HG02943 (cell line): ENCODE measurements around the gene RNASE13.

Experiments
- ATAC-seq: cut with Tn5 transposase; IDR thresholded peaks from one replicate; pipeline ENCODE4 v1.9.1; 2021; ENCODE audit warnings: mild to moderate bottlenecking, low read depth, moderate library complexity; ENCODE audit not compliant: unreplicated experiment

RNASE13 gene, protein sequence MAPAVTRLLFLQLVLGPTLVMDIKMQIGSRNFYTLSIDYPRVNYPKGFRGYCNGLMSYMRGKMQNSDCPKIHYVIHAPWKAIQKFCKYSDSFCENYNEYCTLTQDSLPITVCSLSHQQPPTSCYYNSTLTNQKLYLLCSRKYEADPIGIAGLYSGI

DNA sequence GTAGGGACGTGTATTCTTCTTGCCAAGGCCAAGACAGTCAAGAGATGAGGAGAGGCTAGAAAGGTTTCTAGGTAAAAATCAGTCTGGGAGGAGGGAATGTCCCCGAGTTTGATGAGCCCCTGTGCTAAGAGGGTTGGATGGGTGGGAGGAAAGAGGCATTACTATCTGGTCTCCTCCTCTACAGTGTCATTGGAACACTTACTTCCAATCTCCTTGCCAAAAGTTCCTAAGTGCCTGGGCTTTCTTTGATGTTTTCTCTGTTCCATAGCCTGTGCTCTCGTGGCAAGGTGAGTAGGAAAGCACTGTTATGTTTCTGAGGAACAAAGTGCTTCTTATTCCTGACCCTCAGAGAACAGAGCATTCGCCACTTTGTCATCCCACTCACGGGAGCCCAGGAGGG, at the start of gene RNASE13:
Gene RNASE13, minus strand, starts transcription at position 101 of the 400 bp plus-strand sequence. CDS start 519 bp downstream, outside the sequence.
- no peak for ATAC-seq

DNA sequence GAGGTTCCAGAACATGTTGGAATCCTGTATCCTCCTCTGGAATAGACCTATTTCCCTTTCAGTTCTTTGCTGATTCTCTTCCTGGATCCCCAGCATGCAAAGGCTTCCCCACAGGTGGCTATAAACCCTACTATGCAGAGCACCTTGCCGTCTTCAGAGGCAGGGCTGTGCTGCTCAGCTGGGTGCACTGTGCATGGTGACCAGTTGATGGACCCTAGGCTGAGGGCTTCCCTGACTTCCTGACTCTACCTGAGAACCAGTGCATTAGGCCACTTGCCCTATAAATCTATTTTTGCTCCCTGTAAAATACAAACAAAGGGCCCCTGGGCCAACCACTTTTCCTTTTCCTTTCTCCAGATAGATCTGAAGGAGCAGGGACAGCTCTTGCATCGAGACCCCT, 49.8 kb upstream of the RNASE13 start:
- ATAC-seq = no peak

DNA sequence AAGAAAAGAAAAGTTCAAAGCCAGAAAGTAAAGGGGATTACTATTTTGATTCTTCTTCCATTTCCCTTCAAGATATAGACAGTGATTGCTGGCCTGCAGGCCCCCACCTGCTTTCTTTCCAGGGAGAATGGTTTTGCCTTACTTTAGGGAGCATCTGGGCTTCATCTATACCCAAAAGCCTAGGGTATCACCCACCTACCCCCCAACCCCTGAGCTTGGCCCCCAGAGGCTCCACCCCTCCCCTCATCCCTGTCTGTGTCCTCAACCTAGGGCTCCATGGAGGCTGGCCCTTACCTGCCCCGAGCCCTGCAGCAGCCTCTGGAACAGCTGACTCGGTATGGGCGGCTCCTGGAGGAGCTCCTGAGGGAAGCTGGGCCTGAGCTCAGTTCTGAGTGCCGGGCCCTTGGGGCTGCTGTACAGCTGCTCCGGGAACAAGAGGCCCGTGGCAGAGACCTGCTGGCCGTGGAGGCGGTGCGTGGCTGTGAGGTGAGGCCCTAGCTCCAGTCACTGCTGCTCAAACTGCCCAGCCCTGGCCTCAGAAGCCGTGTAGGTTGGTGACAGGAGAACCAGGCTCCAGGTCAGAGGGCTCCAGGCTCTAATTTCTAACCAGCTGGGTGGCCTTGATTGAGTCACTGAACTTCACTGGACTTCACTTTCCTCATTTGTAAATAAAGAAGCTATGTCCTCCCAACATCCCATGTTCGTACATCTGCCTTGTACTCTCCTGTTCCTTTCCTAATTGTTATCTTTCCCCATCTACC, 49.1 kb upstream of the RNASE13 start:
- no peak for ATAC-seq

DNA sequence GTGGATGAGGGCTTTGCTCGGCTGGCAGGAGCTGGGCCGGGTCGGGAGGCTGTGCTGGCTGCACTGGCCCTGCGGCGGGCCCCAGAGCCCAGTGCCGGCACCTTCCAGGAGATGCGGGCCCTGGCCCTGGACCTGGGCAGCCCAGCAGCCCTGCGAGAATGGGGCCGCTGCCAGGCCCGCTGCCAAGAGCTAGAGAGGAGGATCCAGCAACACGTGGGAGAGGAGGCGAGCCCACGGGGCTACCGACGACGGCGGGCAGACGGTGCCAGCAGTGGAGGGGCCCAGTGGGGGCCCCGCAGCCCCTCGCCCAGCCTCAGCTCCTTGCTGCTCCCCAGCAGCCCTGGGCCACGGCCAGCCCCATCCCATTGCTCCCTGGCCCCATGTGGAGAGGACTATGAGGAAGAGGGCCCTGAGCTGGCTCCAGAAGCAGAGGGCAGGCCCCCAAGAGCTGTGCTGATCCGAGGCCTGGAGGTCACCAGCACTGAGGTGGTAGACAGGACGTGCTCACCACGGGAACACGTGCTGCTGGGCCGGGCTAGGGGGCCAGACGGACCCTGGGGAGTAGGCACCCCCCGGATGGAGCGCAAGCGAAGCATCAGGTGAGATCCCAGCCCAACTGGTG, 47.0 kb upstream of the RNASE13 start:
- ATAC-seq = no peak

DNA sequence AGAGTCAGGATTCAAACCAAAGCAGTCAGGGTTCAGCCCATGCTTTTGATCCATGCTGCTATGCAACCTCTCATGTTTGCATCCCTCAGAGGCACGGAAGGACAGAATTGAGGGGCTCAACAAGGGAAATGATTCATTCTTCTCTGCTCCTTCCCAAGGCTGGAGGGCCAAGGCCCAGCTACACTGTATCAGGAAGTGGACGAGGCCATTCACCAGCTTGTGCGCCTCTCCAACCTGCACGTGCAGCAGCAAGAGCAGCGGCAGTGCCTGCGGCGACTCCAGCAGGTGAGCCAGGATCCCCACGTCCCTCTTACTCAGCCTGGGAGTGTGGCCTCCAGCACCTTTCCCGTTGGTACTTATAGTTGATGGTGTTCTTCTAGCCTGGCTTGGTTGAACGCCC, 44.1 kb upstream of the RNASE13 start:
- no peak for ATAC-seq

DNA sequence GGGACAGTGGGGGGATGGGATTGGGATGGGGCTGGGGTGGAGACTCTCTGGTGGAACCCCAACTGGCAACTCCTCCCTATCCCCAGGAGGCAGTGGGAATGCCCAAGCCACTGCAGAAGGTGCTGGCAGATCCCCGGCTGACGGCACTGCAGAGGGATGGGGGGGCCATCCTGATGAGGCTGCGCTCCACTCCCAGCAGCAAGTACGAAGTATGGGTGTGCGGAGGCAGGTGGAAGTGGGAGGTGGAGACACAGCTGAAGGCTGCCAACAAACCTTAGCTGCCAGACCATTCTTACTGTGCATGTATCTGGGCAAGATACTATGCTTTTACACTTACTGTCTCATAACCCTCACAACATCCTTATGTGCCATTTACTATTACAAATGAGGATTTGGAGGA, 43.7 kb upstream of the RNASE13 start:
- ATAC-seq = no peak

DNA sequence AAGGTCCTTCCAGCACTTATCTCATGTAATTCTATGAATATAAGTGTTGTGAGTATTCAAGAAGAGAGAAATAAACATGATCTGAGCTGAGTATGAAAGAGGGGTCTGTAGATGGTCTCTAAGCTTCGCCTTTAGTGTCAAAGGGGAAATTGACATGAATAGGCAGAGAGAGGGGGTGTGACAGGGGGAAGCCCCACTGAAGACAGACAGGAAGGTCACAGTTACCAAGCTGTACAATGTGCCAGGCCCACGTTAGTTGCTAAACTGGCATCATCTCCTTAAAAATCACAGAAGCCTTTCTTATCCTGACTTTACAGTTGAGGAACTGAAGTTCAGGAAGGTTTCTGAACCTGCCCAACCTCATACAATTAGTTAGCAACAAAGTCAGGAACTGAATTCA, 43.1 kb upstream of the RNASE13 start:
- ATAC-seq = no peak

DNA sequence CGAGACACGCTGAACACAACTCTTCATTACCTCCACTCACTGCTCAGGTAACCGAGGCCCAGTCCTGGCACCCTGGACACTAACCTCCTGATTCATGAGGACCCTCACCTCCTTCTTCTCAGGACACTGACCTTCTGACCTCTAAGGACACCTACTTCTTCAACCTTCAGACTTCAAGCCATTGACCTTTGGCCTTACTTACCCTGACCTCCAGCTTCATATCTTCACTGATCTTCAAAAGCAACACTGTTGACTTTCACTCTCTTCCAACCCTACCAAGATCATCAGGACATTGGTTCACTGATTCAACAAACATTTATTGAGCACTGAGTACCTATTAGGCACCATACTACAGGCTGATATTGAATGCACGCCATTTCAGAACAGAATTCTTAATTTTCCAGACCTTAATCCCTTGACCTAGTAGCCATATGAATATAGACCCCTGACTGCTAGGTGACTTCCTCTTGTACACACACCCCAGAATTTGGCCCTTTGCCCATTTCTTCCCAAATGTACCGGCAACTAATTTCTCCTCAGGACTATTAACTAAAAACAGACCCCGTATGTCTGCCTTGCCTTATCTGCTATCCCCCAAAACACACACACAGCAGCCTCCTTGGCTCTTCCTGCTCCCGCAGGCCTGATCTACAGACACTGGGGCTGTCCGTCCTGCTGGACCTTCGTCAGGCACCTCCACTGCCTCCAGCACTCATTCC, 41.3 kb upstream of the RNASE13 start:
- ATAC-seq = no peak

DNA sequence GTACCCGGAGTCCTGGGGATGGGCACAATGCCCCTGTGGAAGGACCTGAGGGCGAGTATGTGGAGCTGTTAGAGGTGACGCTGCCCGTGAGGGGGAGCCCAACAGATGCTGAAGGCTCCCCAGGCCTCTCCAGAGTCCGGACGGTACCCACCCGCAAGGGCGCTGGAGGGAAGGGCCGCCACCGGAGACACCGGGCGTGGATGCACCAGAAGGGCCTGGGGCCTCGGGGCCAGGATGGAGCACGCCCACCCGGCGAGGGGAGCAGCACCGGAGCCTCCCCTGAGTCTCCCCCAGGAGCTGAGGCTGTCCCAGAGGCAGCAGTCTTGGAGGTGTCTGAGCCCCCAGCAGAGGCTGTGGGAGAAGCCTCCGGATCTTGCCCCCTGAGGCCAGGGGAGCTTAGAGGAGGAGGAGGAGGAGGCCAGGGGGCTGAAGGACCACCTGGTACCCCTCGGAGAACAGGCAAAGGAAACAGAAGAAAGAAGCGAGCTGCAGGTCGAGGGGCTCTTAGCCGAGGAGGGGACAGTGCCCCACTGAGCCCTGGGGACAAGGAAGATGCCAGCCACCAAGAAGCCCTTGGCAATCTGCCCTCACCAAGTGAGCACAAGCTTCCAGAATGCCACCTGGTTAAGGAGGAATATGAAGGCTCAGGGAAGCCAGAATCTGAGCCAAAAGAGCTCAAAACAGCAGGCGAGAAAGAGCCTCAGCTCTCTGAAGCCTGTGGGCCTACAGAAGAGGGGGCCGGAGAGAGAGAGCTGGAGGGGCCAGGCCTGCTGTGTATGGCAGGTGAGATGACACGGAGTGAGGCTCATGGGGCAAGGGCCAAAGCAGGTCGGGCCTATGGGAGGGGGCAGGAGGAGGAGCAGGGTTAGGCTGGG, 40.0 kb upstream of the RNASE13 start:
- ATAC-seq = no peak

DNA sequence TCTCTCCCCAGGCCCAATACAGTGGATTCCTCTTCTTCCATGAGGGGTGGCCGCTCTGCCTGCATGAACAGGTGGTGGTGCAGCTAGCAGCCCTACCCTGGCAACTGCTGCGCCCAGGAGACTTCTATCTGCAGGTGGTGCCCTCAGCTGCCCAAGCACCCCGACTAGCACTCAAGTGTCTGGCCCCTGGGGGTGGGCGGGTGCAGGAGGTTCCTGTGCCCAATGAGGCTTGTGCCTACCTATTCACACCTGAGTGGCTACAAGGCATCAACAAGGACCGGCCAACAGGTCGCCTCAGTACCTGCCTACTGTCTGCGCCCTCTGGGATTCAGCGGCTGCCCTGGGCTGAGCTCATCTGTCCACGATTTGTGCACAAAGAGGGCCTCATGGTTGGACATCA, 39.3 kb upstream of the RNASE13 start:
- no peak for ATAC-seq

DNA sequence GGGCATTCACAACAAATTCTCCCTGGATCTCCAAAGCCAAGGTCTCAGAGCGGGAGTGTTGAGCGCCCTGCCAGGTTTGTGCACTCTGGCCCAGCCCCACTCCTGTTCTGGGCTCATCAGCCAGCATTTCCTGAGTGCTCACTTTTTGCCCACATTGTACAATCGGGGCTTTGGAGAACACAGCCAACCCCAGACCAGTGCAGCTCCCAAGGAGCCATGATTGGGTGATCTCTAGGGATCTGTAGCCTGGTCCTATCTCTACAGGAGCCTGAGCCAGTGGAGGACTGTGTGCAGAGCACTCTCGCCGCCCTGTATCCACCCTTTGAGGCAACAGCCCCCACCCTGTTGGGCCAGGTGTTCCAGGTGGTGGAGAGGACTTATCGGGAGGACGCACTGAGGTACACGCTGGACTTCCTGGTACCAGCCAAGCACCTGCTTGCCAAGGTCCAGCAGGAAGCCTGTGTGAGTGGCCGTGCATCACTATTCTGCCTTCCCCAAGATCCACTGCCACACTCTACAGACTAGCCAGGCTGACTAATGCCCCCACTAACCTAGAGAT, 38.3 kb upstream of the RNASE13 start:
- ATAC-seq = no peak

DNA sequence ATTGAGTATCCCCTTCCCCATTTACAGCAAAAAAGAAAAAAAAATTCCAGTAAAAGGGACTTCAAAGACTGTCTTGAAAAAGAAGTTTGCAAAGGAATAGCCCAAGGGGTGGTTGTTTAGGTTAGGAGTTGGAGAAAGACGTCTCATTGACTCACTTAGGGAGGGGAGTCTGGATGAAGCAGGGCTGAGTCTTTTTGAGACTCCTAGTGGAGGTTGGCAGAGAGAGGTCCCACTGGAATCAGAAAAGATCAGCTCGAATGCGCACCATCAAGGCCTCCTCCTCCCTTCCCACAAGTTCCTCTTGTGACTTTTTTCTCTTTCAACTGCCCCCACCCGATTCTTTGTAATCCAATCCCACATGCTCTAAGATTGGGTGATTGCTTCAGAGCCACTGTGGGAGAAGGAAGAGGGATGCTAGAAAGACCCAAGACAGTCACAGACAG, 37.4 kb upstream of the RNASE13 start:
- no peak for ATAC-seq

DNA sequence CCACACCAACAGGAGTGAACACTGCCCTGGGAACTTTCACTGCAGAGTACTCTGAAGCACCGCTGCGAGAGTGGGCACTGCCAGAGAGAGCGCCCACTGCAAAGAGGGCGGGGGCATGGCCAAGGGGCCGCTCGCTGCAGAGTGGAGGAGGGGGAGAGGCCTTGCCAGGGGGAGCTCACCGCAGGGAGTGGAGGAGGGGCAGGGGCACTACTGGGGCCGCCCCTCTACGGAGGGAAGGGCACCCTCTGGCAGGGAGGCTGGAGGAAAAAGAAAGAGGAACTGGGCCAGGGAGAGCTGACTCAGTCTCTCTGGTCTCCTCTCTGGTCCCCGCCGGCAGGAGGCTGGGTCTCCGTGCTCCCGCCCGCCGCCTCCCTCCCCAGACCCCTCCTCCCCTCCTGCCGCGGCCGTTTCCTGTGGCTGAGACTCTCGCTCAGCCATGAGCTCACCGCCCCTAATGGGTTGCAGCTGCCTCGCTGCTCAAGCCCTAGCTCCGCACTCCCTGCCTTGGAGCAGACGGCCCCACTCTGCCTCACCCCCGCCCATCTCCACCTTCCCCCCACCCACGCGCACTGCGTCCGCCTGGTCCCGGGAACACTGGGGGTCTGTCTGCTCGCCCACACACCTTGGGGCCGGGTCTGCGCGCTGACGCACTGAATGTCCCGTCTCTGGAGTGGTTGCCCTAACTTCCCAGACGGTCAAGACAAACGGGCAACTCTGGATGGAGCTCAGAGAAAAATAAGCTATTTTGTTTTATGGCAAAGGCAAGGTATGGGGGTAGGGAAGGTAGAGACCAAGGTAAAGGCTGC, 36.8 kb upstream of the RNASE13 start:
- peak; percentile 58 for ATAC-seq

DNA sequence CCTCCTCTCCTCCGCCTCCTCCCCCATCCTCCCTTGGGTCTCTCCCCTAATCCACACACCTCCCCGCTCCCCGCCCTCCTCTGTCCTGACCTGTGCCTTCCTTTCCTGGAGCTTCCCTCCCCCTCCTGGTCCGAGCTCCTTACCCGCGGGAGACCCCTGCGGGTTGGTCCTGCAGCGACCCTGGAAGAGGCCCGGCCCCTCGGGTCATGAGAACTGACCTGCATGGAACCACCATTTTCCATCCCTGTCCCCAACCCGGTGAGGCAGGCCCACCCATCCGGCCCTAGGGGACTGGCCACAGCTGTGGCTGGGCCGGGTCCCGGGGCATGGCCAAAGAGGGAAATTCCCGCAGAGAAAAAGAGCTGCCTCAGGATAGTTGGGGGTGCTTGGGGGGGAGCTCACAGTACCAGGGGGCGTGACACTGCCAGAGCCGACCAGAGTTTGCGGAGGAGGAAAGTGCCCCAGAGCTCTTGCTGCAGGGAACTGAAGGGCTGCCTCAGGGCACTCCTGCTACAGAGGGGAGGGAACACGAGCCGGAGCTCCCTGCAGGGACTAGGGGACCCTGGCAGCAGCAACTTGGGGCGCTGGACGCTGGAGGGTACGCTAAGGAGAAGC, 36.1 kb upstream of the RNASE13 start:
- ATAC-seq = peak; percentile 17

DNA sequence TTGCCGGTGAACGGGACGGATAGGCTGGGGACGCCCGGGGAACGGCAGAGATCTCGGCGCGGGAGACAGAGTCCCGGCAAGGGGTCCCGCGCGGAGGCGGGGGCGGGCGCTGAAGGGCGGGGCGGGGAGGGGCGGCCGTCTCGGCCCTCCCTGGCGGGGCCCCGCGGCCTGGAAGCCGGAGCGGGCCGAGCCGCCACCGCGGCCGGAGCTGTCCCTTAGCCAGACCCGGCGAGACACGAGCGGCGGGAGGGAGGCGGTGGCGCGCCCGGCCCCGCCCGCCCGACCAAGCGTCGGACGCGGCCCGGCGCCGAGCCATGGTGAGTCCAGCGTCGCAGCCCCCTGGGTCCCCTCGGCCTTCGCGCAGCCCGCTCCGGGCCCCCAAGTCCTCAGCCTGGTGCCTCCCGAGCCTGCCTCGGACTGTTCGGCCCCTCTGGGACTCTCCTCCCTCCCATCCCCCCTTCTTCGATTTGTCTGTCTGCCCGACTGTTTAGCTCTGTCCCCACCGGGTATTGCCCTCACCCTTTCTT, 35.5 kb upstream of the RNASE13 start, which contains the start of gene ARHGEF40:
Gene ARHGEF40, plus strand, starts transcription at position 222 of the 527 bp plus-strand sequence. Its CDS starts 93 bp downstream, at position 315.
- no peak for ATAC-seq

DNA sequence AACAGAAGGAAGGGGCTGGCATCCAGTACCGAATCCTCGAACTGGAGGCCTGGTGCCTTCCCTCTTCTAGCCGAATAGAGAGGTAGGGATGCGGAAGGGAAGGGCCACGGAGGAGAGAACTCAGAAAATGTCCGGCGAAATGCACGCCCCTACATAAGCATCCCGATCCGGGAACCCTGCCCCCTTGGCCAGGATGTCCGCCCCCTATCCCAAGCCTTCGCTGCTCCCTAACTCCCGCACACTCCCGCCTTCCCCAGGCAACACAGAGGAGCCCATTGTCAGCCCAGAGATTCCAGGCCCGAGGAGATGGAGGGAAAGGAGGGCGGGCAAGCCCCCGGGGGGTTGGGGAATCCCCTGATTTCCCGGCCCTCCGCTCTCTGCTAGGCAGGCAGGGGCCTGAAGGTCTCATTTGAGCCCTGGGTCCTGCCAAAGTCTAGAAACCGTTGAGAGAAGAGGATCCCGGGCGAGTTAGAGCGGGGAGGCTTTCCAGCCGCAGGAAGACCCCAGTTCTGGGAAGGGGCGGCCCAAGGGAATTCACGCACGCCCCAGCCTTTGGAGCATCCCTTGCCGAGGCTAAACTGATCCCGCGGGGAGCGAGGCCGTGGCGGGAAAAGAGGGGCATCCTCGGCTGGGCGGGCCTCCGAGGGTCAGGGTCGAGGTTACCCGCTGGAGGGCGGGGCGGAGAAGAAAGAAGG, 34.9 kb upstream of the RNASE13 start:
- ATAC-seq = no peak

DNA sequence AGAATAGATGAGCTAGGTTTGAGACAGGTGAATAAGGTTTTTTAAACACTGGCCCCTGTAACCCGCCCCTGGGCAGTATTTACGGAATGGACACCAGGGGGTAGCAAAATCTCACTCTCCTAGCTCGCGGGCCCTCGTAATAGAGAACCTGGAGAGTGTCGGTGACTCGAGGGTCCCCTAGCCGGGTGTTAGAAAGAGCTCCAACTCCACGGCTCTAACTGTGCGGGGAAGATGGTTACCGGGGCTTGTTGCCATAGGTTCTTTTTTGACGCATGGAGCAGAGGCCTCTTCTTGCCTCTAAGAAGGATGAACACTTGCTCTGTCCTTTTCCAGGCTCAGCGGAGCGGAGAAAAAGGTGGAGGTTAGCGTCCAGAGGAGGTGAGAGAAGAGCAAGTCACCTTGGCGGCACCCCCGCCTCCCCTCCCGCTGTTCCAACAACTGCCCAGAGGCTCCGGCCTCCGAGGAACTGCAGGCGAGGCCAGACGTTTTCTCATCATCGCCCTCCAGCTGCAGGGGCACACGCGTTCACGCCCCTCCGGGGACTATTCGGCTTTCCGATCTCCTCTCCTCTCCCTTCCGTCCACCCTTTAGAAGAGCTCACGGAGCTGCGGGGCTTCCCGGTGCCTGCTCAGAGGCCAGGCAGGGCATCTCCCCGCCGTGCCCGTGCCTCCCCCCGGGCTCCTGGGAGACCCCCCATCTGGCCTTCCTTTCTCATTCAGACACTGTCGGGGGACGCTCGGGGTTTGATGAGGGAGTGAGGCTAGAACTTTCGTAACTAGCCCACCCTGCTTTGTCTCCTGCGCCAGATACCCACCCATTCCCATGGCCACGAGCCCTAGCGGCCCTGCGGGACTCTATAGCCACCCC, 34.1 kb upstream of the RNASE13 start:
- ATAC-seq = no peak
